HG03457 (cell line): ENCODE measurements around the gene PSEN1.

ENCODE experiments used
- ATAC-seq: cut with Tn5 transposase; IDR thresholded peaks from one replicate; pipeline ENCODE4 v1.9.1; 2021; ENCODE audit warnings: moderate number of reproducible peaks; ENCODE audit not compliant: unreplicated experiment

PSEN1 gene

GRCh38 chr14:73238941-73239340 is 102.6 kb downstream of the PSEN1 start:
- ATAC-seq, result no peak

DNA sequence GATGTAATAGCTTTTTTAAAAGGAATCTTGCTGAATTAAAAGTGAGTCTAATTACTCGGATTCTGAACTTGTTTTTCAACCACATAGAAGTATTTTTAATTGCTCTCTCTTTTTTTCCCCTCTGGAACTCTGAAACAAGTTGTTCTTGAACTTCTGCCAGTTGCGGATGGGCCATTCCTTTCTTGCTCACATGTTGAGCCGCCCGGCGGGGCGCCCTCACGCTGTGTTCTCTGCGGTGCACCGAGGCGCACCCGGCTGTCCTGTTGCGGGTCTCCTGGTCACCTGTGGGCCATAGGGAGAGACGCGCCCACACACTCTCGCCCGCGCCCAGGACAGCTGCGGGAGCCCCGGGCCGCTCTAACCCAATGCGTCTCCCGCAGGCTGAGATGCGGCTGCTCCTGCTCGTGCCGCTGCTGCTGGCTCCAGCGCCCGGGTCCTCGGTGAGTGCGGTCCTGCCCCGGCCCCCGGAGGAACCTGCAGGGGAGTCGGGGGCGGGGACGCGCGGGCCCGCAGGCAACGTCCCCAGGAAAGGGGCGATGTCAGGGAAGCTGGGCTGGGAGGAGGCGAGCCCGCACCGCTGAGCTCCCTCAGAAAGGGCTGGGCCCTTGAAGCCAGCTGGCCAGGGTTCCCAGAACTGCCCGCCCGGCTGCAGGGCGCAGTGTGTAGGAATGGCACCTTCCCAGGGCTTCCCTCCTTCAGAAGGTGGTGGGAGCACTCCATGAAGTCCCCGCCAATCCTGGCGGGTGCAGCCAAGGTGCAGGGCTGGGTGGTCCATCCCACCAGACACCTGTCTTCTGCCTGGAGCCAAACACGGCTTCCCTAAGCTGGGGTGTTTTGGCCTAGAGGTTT is 103.3 kb downstream of the PSEN1 start:
- ATAC-seq, result no peak

DNA sequence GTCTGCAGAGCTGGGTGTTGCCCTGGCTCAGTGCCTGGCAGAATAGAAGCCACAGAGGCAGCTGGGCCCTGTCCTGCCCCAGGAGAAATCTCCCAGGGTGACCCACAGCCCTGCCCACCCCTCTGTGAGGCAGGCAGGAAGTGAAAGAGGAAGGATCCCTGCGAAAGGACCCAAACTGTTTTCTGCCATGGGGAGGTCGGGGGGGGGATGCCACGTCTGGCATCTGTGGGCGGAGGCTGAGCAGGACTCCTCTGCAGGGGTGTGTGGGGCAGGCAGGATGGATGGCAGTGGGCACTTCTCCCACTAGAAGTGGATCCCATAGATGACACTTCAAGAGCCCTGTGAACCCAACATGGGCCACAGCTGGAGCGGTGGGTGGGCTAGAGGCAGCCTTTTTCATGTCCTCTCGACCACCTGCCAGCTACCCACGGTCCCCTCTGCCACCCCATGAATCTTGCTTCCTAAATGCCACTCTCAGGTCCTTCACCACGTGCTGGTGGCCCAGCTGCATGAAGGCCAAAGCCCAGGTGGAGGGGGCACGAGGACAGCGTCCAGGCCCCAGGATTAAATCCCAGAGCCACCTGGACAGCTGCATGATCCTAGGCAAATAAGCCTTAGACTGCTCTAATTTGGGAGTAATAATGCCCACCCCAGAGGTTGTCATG is 104.6 kb downstream of the PSEN1 start:
- ATAC-seq, result no peak

DNA sequence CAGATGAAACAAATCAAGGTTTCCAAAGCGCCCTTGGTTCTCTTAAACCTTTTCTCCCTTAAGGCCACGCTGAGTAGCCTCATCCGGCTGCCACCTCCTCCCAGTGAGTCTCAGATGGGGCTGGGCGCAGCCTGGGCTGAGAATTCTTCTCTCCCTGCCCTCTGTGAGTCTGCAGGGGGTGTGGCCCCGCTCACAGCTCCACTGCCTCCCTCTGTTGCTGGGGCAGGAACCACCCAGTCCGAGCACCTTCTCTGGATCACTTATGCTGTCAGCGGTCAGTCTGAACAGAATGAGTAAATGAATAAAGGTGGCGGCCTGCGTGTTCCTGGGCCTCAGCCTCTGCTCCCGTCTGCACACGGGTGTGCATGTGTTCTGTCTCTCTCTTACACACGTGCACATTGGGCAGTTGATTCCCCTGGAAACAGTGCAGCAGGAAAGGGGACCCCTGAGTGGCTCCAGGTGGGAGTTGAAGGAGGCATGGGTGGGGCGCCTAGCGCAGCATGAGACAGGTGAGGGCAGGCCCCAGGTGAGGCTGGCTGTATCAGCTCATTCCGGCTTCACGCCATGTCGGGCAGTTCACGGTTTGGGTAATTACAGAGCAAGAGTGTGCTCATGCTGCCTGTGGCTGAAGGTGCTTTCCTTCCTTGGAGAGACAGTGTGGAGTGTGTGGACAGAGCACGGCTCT is 105.3 kb downstream of the PSEN1 start:
- no peak for ATAC-seq

DNA sequence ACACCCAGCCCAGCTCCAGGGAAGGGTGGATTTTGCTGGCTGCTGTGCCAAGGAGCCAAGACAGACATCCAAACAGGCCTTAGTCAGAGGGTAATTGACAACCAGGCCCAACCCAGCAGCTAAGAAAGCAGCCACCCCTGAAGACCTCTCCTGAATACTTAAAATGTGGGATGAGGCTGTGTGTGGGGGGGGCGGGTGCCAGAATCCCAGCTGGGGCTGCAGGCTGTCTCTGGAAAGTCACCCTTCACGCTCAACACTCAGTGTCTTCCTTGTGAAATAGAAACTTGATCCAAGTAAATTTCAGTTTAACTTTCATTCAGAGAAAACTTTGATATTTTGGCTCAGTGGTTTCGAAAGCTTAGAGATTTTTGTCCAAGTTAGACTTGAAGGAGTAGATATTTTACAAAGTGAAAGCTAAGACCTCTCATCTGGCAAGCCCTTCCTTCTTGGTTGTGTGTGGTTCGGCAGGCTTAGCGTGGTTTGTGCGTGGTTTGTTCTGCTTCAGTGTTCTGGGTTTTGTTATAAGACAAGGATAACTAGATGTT is 106.1 kb downstream of the PSEN1 start:
- no peak for ATAC-seq

- ATAC-seq, result no peak
Observed at GRCh38 chr14:73243341-73243740, 107.0 kb downstream of the PSEN1 start.

DNA sequence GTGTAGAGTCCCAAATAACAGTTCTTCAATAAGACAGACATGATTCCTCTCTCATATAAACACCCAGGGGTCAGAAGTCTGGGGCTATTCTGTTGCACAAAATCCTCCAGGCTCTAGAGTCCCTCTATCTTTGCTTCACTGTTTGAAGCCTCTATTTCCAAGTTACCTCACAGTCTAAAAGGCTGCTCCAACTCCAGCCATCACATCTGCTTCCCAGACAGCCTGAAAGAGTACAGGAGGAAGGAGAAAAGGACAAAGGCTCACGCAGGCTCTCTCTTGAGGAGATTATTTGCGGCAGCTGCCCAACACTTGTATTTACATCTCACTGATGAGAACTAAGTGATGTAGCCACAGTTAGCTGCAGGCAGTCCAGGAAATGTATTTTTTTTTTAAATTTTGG is 107.4 kb downstream of the PSEN1 start:
- no peak for ATAC-seq

DNA sequence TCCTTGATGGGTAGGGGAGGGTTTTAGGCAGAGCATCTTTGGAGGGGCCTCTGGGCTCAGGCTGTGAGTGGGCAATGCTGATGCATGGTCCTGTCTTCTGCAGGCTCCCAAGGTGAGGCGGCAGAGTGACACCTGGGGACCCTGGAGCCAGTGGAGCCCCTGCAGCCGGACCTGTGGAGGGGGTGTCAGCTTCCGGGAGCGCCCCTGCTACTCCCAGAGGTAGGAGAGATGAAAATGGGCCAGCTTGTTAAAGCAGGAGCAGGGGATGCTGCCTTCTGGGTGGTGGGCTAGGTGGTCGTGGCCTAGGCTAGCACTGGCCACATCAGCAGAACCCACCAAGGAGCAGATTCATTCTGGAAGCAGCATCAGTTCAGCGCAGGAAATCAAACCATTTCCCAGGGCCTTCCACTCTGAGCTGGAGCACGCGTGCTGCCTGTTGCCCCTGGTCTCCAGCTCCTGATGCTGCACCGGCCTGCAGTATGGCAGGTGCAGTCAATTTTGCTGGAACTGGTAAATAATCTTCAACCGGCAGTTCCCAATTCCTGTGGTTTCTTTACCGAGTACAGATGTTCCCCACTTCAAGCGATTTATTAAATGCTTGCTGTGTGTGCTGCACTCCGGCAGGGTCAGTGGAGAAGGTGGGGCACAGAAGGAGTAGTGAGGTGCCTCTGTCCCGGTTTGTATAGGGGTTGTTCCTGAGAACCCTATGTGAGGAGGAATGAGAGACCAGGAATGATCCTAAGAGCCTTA is 108.4 kb downstream of the PSEN1 start:
- no peak for ATAC-seq

DNA sequence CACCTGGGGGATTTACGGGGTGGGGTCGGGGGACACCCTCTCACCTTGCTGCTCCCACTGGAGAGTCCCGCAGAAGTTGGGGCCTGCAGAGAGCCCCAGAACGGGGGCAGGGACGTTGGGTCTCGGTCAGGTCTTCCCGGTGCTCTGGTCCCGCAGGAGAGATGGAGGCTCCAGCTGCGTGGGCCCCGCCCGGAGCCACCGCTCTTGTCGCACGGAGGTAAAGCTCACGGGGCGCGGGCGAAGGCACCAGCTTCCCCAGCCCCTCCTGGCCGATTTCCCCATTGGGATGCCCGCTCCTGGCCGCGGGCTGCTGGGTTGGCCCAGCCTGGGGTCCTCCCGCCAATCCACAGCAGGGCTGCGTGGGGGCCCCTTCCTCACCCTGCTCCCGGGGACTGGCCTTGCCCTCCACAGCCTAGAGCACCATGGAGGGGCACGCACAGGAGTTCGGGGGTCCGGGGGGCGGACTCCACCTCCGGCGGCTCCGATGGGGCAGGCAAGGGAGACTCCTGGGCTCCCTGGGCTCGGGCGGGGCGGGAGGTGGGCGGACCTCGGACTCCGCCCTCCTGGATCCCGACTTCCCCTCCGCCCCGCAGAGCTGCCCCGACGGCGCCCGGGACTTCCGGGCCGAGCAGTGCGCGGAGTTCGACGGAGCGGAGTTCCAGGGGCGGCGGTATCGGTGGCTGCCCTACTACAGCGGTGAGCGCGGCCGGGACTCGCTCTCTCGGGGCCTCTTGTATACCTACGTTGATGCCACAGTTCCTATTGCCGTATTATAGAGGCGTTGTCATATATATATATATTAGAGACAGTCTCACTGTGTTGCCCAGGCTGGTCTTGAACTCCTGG is 109.4 kb downstream of the PSEN1 start:
- ATAC-seq, result no peak

DNA sequence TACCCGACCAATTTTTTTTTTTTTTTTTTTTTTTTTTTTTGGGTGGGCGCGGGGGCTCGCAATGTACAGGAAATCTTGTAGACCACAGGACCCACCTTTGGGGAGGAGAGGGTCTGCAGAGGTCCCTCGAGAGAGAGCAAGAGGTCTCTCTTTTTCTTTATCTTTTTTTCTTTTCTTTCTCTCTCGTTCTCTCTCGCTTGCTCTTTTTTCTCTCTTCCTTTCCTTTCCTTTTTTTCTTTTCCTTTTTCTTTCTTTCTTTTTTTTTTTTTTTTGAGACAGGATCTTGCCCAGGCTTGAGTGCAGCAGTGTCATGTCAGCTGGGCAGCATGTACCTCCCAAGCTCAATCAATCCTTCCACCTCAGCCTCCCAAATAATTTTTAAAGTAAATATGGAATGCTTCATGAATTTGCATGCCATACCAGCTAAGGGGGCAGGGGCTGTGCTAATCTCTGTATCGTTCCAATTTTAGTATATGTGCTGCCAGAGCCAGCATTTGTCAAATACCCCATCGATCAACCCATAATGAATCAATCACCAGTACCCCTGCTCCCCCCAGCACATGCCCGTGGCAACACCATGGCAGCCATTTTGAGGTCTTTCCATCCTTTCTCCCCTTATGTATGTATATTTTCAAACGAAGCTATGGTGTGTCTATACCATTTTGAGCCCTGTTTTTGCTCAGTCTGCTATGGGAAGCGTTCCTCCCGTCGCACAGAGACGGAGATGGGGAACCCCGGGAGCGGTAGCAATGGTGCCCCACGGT is 110.3 kb downstream of the PSEN1 start:
- no peak for ATAC-seq

GRCh38 chr14:73248108-73248868 is 112.0 kb downstream of the PSEN1 start:
- no peak for ATAC-seq

DNA sequence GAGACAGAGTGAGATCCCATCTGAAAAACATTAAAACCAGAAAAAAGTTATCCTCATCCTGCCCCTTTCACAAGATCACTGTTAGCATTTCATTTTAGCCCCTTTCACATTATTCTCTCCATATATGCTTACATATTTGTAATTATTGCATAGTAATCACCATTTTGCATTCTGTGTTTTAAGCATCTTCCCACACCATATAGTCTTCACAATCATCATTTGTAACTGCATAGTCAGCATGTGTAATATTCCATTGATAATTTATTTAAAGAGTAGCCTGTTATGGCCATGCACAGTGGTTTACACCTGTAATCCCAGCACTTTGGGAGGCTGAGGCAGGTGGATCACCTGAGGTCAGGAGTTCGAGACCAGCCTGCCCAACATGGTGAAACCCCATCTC is 112.8 kb downstream of the PSEN1 start:
- ATAC-seq, result no peak

DNA sequence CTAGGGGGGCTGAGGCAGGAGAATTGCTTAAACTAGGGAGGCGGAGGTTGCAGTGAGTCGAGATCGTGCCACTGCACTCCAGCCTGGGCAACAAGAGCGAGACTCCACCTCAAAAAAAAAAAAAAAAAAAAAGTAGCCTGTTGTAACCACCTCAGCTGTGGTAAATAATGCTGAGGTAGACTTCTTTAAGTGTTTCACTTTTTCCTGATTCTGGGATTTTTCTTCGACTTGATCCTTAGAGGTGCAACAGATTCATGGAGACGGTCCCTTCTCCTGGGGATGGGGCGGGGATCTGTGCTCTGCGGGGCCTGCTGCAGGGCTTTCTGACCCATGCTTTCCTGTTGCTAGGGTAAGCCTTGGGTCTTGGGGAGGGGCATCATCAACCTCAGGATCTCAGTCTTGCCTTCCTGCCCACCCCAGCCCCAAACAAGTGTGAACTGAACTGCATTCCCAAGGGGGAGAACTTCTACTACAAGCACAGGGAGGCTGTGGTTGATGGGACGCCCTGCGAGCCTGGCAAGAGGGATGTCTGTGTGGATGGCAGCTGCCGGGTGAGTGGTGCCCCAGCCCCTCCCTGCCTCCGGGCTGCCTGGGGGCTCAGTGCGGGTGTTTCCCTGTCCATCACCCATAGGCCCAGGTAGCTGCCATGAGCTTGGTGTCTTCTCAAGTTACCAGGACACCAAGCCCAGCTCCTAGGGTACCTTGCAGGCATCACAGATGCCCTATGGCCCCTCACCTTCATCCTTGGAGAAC is 113.4 kb downstream of the PSEN1 start:
- ATAC-seq, result no peak

GRCh38 chr14:73250317-73250713 is 114.0 kb downstream of the PSEN1 start:
- no peak for ATAC-seq

GRCh38 chr14:73250781-73251500 is 114.6 kb downstream of the PSEN1 start:
- no peak for ATAC-seq

GRCh38 chr14:73251516-73252215 is 115.4 kb downstream of the PSEN1 start:
- no peak for ATAC-seq
